ENCODE results near the gene ARHGEF11. TPM values are rescaled to one million over a fixed set of nuclear protein-coding genes. Genes with fewer than 3 reads are reported as not detected.

Gene ARHGEF11
- total and polyA plus RNA-seq, 8 donors, result 34.4 to 53.5 (median 40.1) TPM

GRCh38 chr1:157088607-157089006, 43.1 kb upstream of the ARHGEF11 start:
- no peak for TF ChIP-seq CTCF (IDR thresholded peaks at IDR 0.05)

DNA sequence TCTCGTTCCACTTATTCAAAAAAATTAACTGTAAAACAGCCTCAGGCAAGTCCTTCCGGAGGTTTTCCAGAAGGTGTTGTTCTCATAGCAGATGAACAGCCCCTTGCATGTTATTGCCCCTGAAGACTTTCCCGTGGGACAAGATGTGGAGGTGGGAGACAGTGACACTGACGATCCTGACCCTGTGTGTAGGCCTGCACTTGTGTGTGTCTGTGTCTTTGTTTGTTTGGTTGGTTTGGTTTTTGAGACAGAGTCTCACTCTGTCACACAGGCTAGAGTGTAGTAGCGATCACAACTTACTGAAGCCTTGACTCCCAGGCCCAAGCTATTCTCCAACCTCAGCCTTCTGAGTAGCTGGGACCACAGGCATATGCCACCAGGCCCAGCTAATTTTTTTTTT, 41.5 kb upstream of the ARHGEF11 start:
- H3K4me1 ChIP-seq, result peaks cover 0 to 9% of the 10 kb centered on the region in 2 donors
- ATAC-seq, result no peak
- intact Hi-C loops (cut with DNase I), result no loop called here
- H3K4me3 ChIP-seq, result no peak overlapping the region
- no peaks in the 10 kb centered on the region for H3K27me3 ChIP-seq
- no peak for TF ChIP-seq CTCF (IDR thresholded peaks at IDR 0.05)
- no peak for DNase-seq
- H3K36me3 ChIP-seq, result no peaks in the 10 kb centered on the region
- H3K27ac ChIP-seq, result no peak overlapping the region
- no peaks in the 10 kb centered on the region for H3K9me3 ChIP-seq

More at GRCh38 chr1:157088607-157089006, 43.1 kb upstream of the ARHGEF11 start:
- ATAC-seq, result no peak
- DNase-seq, result no peak
- Histone ChIP-seq H3K27me3 (no peaks in the 10 kb centered on the region), H3K27ac (no peak overlapping the region), H3K36me3 (no peaks in the 10 kb centered on the region), H3K9me3 (no peaks in the 10 kb centered on the region), H3K4me3 (no peak overlapping the region), H3K4me1 (peaks cover 0 to 9% of the 10 kb centered on the region in 2 donors)
- intact Hi-C loops (cut with DNase I), result no loop called here

DNA sequence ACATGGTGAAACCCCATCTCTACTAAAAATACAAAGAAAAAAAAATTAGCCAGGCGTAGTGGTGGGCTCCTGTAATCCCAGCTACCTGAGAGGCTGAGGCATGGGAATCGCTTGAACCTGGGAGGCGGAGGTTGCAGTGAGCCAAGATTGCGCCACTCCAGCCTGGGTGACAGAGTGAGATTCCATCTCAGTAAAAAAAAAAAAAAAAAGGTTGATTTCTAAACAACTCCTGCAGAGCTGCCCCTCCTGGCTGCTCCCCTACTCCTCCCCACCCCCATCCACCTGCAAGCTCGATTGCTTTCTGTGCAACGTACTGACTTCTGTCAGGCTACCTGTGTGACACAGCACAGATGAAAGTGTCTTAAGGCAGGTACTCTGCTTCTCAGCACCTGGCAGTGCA, 40.8 kb upstream of the ARHGEF11 start:
- Histone ChIP-seq H3K9me3 (no peaks in the 10 kb centered on the region), H3K27me3 (no peaks in the 10 kb centered on the region), H3K27ac (no peak overlapping the region), H3K36me3 (no peaks in the 10 kb centered on the region), H3K4me3 (no peak overlapping the region), H3K4me1 (peaks cover 0 to 9% of the 10 kb centered on the region in 2 donors)
- no peak for TF ChIP-seq CTCF (IDR thresholded peaks at IDR 0.05)
- no peak for DNase-seq
- ATAC-seq, result no peak
- intact Hi-C loops (cut with DNase I), result no loop called here

DNA sequence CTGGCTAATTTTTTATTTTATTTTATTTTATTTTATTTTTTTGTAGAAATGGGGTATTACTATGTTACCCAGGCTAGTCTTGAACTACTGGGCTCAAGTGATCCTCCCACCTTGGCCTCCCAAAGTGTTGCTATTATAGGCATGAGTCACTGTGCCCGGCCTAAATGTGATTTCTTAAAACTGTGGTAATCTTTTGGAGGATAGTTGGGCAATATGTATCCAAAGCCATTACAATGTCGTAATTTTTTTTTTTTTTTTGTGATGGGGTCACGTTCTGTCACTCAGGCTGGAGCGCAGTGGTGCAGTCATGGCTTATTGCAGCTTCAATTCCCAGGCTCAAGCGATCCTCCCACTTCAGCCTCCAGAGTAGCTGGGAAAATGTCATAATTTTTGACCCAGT, 39.9 kb upstream of the ARHGEF11 start:
- no peak for TF ChIP-seq CTCF (IDR thresholded peaks at IDR 0.05)
- Histone ChIP-seq H3K9me3 (no peaks in the 10 kb centered on the region), H3K27ac (no peak overlapping the region), H3K4me1 (peaks cover 0 to 9% of the 10 kb centered on the region in 2 donors), H3K36me3 (no peaks in the 10 kb centered on the region), H3K4me3 (no peak overlapping the region), H3K27me3 (no peaks in the 10 kb centered on the region)
- intact Hi-C loops (cut with DNase I), result no loop called here
- ATAC-seq (no peak), DNase-seq (no peak)

- Histone ChIP-seq H3K4me1 (peaks cover 0 to 9% of the 10 kb centered on the region in 2 donors), H3K36me3 (no peaks in the 10 kb centered on the region), H3K27me3 (no peaks in the 10 kb centered on the region), H3K27ac (no peak overlapping the region), H3K9me3 (no peaks in the 10 kb centered on the region), H3K4me3 (no peak overlapping the region)
- no peak for TF ChIP-seq CTCF (IDR thresholded peaks at IDR 0.05)
- ATAC-seq (no peak), DNase-seq (no peak)
- intact Hi-C loops (cut with DNase I), result no loop called here
Measured at GRCh38 chr1:157084720-157085119, 39.2 kb upstream of the ARHGEF11 start.

Measured in left lung (tissue), 10 donors.